ENCODE measurements around the gene FILIP1.

The FILIP1 gene

DNA sequence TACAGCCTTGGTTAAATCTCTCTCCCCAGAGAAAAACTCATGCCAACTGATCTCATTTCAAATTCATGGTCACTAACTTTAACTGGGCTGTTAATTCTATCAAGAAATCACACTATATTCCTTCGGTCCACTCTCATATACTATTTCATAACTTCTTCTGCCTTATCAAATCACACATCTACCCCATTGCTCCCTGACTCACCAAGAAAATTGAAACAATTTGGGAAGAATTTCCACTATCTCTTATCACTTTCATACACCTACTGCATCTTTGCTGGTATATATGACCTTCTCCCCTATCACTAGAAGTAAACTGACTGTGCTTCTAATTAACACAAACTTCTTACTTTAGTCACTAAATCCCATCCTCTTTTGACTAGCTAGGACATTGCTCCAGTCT is 102.3 kb downstream of the FILIP1 start:
- no peak for DNase-seq (ENCODE audit: low spot score)
- in situ Hi-C loops (cut with MboI; ENCODE audit: low pct_unique_long_range_greater_than_20kb, low sequenced_read_pairs, unreplicated experiment), result no loop called here
- TF ChIP-seq, protein P1, sequence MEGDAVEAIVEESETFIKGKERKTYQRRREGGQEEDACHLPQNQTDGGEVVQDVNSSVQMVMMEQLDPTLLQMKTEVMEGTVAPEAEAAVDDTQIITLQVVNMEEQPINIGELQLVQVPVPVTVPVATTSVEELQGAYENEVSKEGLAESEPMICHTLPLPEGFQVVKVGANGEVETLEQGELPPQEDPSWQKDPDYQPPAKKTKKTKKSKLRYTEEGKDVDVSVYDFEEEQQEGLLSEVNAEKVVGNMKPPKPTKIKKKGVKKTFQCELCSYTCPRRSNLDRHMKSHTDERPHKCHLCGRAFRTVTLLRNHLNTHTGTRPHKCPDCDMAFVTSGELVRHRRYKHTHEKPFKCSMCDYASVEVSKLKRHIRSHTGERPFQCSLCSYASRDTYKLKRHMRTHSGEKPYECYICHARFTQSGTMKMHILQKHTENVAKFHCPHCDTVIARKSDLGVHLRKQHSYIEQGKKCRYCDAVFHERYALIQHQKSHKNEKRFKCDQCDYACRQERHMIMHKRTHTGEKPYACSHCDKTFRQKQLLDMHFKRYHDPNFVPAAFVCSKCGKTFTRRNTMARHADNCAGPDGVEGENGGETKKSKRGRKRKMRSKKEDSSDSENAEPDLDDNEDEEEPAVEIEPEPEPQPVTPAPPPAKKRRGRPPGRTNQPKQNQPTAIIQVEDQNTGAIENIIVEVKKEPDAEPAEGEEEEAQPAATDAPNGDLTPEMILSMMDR (IDR thresholded peaks at IDR 0.05; ENCODE audit: extremely low read depth, insufficient read depth, missing control alignments), result no peak

DNA sequence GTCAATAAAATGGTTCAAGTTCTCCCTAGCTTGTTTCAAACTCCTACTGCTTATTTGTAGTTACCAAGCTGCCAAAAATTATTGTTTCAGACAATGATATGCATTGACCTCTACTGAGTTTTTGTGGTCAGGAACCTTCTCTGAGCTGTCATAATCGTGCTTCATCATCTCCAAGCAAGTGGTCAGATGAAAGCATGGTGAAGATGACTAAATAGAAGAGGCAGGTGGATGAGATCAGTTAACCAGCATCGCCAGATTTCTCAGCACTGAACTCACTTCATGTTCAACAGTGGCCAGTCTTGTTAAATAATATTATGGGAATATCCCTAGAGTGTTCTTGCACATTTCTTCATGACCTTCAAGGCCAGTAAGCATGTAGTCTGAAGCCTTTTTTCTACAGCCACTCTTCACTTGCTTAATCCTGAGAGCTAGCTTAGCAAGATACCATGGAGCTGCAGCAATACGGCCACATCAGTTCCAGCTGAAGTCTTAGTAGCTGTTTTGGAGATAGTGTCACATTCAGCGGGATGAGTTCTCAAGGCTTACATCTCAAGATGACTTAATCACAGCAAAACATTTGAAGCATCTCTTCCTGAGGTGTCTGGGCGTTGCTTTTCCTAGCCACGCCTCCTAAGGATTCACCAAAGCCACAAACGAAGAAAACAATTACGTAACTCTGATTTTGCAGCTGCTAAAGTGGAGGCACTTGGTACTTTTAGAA is 107.4 kb downstream of the FILIP1 start:
- TF ChIP-seq, protein P1 (IDR thresholded peaks at IDR 0.05; ENCODE audit: extremely low read depth, insufficient read depth, missing control alignments), result no peak
- DNase-seq (ENCODE audit: low spot score), result no peak
- in situ Hi-C loops (cut with MboI; ENCODE audit: low pct_unique_long_range_greater_than_20kb, low sequenced_read_pairs, unreplicated experiment), result no loop called here

DNA sequence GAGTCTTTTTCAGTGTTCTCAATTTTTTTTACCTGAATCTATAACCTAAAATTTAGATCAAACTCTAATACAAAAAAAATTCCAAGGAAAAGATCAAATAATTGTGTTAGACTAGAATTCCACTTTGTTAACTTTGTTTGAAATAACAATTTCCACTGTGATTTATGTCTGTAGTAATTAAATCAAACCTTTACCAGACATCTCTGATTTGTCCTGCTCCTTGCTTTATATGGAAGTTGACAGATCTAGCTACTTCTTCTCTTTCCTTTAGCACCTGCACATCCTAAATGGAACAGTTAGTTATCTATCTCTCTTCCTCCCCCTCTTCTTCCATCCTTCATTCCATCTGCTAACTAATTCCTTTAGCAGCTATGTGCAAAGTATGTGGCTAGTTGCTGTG is 109.5 kb downstream of the FILIP1 start:
- TF ChIP-seq, protein P1 (IDR thresholded peaks at IDR 0.05; ENCODE audit: extremely low read depth, insufficient read depth, missing control alignments), result no peak
- DNase-seq (ENCODE audit: low spot score), result no peak
- in situ Hi-C loops (cut with MboI; ENCODE audit: low pct_unique_long_range_greater_than_20kb, low sequenced_read_pairs, unreplicated experiment), result no loop called here

DNA sequence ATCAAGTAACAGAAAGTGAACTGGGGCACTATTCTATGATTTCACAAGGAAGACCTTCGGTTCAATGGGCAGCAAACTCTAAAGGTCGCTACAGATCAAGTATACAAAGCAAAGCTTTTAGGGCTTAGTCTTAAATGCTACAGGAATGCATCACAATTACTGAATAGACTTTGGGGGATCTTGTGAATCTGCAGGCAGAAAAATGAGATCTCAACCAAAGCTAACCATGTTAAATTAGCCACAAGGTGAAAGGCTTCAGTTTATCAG is 111.0 kb downstream of the FILIP1 start:
- no peak for DNase-seq (ENCODE audit: low spot score)
- TF ChIP-seq, protein P1 (IDR thresholded peaks at IDR 0.05; ENCODE audit: extremely low read depth, insufficient read depth, missing control alignments), result no peak
- in situ Hi-C loops (cut with MboI; ENCODE audit: low pct_unique_long_range_greater_than_20kb, low sequenced_read_pairs, unreplicated experiment), result no loop called here

DNA sequence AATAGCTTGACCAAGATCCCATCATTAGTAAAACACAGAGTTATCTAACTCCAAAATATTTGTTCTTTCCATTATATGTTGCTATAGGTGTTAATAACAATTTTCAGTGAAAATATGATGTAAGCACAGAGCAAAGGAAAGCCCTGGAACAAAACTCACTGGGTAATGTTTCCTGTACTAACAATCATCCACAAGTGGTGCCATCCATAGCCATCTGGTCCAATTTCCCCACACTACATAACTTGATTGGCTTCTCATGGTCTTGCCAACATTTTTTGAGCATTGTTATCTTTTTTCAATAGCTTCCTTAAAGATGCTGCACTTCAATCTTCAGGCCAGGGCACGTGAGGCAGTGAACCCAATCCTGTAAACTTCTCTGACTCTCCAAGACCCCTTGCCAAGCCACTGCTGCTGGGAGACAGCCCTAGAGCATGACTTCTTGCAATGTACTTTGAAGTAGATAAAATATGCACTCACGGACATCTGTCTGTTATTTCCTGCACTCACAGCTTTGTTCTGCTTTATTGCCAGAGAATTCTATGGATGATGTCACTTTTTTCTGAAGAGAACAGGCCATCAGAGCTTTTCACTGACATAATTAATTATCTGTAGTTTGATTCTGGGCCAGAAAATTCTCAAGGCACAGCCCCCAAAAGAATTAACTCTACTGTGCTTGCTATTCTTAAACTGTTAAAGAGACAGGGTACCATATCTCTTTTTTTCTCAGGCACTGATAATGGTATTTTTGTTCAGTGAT is 111.5 kb downstream of the FILIP1 start:
- TF ChIP-seq, protein P1 (IDR thresholded peaks at IDR 0.05; ENCODE audit: extremely low read depth, insufficient read depth, missing control alignments), result no peak
- in situ Hi-C loops (cut with MboI; ENCODE audit: low pct_unique_long_range_greater_than_20kb, low sequenced_read_pairs, unreplicated experiment), result no loop called here
- DNase-seq (ENCODE audit: low spot score), result no peak

DNA sequence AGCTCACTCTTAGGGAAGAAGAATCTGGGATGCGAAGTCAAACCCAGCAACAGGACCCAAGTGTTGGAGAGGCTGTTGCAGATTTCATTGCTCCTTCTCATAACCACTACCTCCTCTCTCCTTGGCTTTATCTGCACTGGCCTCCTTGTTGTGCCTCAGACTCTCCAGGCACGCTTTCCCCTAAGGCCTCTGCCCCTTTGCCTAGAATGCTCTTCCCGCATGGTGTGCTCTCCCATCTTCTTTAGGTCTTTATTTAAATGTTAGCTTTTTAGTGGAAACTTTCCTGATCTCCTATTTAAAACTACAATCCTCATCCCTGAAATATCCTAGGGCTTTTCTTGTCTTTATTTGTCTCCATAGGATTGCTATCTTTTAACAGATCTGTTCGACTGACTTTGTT is 114.1 kb downstream of the FILIP1 start:
- in situ Hi-C loops (cut with MboI; ENCODE audit: low pct_unique_long_range_greater_than_20kb, low sequenced_read_pairs, unreplicated experiment), result no loop called here
- TF ChIP-seq, protein P1 (IDR thresholded peaks at IDR 0.05; ENCODE audit: extremely low read depth, insufficient read depth, missing control alignments), result no peak

More for the DNA sequence above, 114.1 kb downstream of the FILIP1 start:
- no peak for DNase-seq (ENCODE audit: low spot score)
